Ectodermal cell (in vitro differentiated cells): Measurements from ENCODE around the gene SRD5A1.
A peak's percentile ranks its signal among the peaks of the same experiment; 100 is the strongest.

Experiments
- H3K27ac ChIP-seq: 2 replicates; pipeline ENCODE4 v1.7.0; 2013; ENCODE audit warnings: mild to moderate bottlenecking, low read depth, low read length; ENCODE audit not compliant: insufficient read depth, poor library complexity, severe bottlenecking
- H3K27me3 ChIP-seq: 2 replicates; pipeline ENCODE4 v1.7.0; 2013; ENCODE audit warnings: mild to moderate bottlenecking, low read length; ENCODE audit not compliant: insufficient read depth, control insufficient read depth, poor library complexity, severe bottlenecking
- H3K36me3 ChIP-seq: one replicate; pipeline ENCODE4 v1.7.0; 2013; ENCODE audit warnings: low read length; ENCODE audit not compliant: control insufficient read depth, insufficient read depth
- H3K4me1 ChIP-seq: one replicate; pipeline ENCODE4 v1.7.0; 2013; ENCODE audit warnings: low read length; ENCODE audit not compliant: control insufficient read depth, insufficient read depth
- H3K4me3 ChIP-seq: 2 replicates; pipeline ENCODE4 v1.7.0; 2013; ENCODE audit warnings: low read depth, low read length, control low read depth; ENCODE audit not compliant: insufficient read depth
- H3K9me3 ChIP-seq: 2 replicates; pipeline ENCODE4 v1.7.0; 2013; ENCODE audit warnings: mild to moderate bottlenecking, low read length, moderate library complexity; ENCODE audit not compliant: control insufficient read depth
- WGBS, 2 experiments: methylation state at CpG; one replicate each; pipeline ENCODE4 v1.1.7; 2013; ENCODE audit warnings: missing lambda C conversion rate in 2 of 2; 5-methylcytosine and 5-hydroxymethylcytosine counted together

Gene SRD5A1

GRCh38 chr5:6707852-6708251 is 74.6 kb downstream of the SRD5A1 start:
- 77 to 78% methylated on average over 6 of the region's 6 CpGs for WGBS, 2 experiments
- Histone ChIP-seq H3K27me3 (peaks cover 18% of the 10 kb centered on the region), H3K4me3 (no peak overlapping the region), H3K36me3 (no peaks in the 10 kb centered on the region), H3K27ac (no peak overlapping the region), H3K9me3 (no peaks in the 10 kb centered on the region), H3K4me1 (no peaks in the 10 kb centered on the region)

DNA sequence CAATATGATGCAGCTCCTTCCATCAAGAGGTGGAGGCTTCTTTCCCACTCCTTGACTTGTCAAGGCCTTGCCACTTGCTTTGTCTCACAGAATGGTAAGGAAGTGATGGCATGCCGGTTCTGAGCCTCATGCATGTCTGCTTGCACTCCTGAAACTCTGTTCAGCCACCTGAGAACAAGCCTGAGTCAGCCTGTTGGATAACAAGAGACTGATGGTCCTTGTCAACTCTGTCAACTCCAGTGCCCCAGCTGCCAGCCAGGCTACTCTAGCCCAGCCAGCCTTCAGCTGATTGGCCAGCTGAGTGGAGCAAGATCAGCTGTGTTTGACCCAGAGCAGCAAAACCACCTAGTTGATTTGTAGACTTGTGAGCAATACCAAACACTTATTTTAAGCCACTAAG is 75.6 kb downstream of the SRD5A1 start:
- no peaks in the 10 kb centered on the region for H3K4me1 ChIP-seq
- H3K4me3 ChIP-seq: no peak overlapping the region
- peaks cover 18% of the 10 kb centered on the region for H3K27me3 ChIP-seq
- WGBS, 2 experiments: 81 to 83% methylated on average over 1 of the region's 1 CpG
- no peak overlapping the region for H3K27ac ChIP-seq
- no peaks in the 10 kb centered on the region for H3K9me3 ChIP-seq
- no peaks in the 10 kb centered on the region for H3K36me3 ChIP-seq

GRCh38 chr5:6710070-6710469 is 76.8 kb downstream of the SRD5A1 start:
- 92 to 95% methylated on average over 4 to 5 of the region's 5 CpGs for WGBS, 2 experiments

DNA sequence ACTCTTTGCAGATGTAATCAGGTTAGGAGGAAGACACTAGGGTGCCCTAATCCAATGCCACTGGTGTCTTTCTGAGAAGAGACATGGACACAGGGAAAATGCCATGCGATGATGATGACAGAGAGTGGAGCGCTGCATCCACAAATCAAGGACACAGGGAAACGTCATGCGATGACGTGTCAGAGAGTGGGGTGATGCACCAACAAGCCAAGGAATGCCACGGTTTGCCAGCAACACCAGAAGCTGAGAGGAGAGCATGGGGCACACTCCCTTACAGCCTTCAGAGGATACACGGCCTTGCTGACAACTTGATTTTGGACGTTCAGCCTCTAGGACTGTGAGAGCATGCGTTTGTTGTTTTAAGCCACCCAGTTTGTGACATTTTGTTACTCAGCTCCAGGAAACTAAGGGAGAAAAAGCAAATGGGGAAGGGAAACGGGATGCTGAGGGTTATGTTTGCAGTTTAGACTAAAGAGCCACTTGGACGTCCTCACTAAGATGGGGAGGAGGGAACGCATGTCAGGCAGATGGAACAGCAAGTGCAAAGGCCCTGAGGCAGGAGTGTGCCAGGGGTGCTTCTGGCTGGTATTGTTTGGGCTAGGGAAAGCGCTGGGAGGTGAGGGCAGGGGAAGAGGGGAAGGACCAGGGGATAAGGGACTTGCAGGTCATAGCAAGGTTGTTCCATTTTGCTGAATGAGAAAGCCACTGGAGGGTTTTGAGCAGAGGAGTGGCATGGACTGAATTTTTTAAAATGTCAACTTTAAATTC is 77.5 kb downstream of the SRD5A1 start:
- 82 to 86% methylated on average over 13 of the region's 13 CpGs for WGBS, 2 experiments
- H3K9me3 ChIP-seq: no peaks in the 10 kb centered on the region
- H3K4me1 ChIP-seq: peaks cover 8% of the 10 kb centered on the region
- no peaks in the 10 kb centered on the region for H3K36me3 ChIP-seq
- H3K27me3 ChIP-seq: peaks cover 18% of the 10 kb centered on the region
- H3K27ac ChIP-seq: no peak overlapping the region
- no peak overlapping the region for H3K4me3 ChIP-seq

More at GRCh38 chr5:6710070-6710469, 76.8 kb downstream of the SRD5A1 start:
- H3K4me1 ChIP-seq: peaks cover 2% of the 10 kb centered on the region
- peaks cover 18% of the 10 kb centered on the region for H3K27me3 ChIP-seq
- no peak overlapping the region for H3K4me3 ChIP-seq
- no peaks in the 10 kb centered on the region for H3K36me3 ChIP-seq
- no peaks in the 10 kb centered on the region for H3K9me3 ChIP-seq
- H3K27ac ChIP-seq: no peak overlapping the region

DNA sequence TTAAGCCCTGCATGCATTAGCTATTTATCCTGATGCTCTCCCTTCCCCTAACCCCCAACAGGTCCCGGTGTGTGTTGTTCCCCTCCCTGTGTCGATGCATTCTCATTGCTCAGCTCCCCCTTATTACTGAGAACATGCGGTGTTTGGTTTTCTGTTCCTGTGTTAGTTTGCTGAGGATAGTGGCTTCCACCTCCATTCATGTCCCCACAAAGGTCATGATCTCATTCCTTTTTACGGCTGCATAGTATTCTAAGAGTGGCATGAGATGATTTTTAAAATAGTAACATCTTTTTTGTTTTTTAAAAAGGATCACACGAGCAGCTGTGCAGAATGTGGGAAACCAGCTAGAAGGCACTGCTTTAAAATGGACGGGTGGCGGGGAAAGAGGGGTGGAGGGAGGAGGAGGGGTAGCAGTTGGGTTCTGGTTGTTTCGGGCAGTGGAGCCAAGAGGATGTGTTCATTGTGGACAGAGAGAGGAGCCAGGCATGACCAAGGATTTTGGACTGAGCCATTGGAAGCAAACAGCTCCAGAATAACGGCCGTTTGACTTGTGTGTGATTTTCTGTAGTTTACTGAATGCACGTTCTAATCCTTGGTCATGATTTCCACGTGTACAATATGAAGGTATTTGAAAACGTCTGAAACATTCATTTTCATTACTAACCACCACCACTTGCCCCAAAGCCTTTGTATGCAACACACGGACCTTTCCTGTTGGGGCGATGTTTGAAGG is 78.3 kb downstream of the SRD5A1 start:
- Histone ChIP-seq H3K9me3 (no peaks in the 10 kb centered on the region), H3K4me3 (peak overlapping the region; percentile 80), H3K27me3 (peaks cover 18% of the 10 kb centered on the region), H3K27ac (peak overlapping the region; percentile 89), H3K36me3 (no peaks in the 10 kb centered on the region), H3K4me1 (peaks cover 16% of the 10 kb centered on the region)
- 62 to 66% methylated on average over 13 to 14 of the region's 15 CpGs for WGBS, 2 experiments

DNA sequence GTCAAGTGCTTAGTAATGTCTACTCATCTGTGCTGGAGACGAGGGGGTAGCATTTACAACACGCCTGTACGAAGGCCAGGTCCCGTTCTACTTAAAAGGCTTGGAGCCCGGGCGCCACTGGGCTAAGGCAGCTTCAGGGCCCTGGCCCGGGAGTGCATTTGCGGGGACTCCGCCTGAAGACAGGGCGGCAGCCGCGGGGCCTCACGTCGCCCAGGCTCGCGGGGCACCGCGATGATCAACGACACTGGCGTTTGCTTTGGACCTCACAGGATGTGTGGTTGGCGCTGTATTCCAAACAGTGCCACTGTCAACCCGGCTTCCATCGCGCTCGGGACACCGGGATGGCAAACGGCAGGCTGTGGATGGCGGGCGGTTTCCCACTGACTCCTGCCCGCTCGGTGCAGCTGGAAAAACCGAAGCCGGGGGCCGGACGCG is 78.9 kb downstream of the SRD5A1 start:
- peaks cover 18% of the 10 kb centered on the region for H3K27me3 ChIP-seq
- H3K27ac ChIP-seq: peak overlapping the region; percentile 89
- no peaks in the 10 kb centered on the region for H3K36me3 ChIP-seq
- whole genome bisulfite sequencing, 2 experiments: 1% methylated on average over 36 of the region's 36 CpGs
- peak overlapping the region; percentile 80 for H3K4me3 ChIP-seq
- H3K4me1 ChIP-seq: peaks cover 19% of the 10 kb centered on the region
- H3K9me3 ChIP-seq: no peaks in the 10 kb centered on the region

DNA sequence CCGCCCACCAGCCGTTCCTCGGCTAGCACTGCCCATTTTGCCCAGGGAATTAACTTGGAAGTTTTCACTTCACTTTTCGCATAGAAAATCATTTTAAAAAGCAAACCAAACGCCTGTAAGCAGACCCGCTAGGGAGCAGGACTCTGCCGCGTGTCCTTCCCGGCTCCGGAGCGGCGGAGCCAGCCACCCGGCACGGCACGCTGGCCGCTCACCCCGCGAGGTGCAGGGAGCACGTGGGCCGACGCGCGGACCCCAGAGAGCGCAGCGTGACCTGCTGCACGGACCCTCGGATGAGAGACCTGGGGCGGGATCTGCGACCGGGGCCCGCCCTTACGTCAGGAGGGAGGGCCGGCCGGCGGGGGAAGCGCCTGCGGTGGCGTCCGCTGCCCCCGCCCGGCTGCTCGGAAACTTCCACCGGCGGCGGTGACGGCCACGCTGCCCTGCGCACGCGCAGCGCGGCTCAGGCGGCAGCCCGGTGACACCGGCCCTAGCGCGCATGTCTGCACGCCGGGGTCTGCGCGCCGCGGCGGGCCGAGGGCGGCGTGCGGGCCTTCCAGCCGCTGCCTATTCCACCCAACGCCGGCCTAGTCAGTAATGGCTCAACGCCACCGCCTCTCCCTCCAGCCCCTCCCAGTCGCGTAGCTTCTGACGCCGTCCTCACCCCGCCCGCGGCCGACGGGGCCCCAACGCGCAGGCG is 79.5 kb downstream of the SRD5A1 start:
- H3K4me3 ChIP-seq: peak overlapping the region; percentile 80
- H3K9me3 ChIP-seq: no peaks in the 10 kb centered on the region
- H3K27ac ChIP-seq: peak overlapping the region; percentile 89
- H3K4me1 ChIP-seq: peaks cover 23% of the 10 kb centered on the region
- no peaks in the 10 kb centered on the region for H3K36me3 ChIP-seq
- WGBS, 2 experiments: 0% methylated on average over 85 of the region's 85 CpGs
- peaks cover 18% of the 10 kb centered on the region for H3K27me3 ChIP-seq

DNA sequence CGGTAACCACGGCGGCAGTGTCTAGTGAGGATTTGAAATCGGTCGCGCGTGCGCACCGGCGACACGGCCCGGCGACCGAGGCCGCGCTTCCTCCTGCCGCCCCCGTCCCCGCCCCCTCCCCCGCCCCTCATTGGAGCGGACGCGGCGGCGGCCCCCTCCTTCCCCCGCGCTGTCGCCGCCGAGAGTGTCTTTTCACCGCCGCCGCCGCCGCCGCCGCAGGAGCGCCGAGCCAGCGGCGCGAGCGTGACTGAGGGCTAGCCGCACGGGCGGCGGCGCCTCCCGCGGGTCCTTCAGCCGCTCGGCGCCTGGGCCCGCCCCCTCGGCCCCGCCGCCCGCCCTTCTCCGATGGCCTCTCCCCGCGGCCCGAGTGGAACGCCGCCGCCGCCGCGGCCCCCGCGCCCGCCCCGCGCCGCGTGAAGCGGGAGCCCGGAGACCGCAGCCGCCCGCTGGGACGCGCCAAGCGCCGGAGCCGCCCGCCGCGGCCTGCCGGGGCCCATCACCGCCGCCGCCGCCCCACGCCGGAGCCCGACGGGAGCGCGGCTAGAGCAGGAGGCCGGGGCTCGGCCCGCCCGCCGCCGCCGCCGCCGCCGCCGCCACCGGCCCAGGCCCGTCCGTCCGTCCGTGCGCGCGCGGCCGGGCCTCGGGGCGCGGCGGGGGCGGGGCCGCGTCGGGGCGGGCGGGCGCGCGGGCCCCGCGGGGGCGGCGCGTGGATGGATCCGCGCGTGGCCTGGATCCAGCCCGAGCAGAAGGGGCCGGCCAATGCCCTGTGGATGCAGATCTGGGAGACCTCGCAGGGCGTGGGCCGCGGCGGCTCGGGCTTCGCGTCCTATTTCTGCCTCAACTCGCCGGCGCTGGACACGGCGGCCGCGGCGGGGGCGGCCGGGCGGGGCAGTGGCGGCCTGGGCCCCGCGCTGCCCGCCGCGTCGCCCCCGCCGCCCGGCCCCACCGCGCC is 80.3 kb downstream of the SRD5A1 start, which contains the start of gene TENT4A:
Gene TENT4A (plus strand): TSS at position 159 of the 952 bp plus-strand sequence. CDS start 552 bp downstream, at position 711.
- H3K4me3 ChIP-seq: peak within 1 kb of the TSS; percentile 80
- WGBS, 2 experiments: 0 to 1% methylated on average over 174 of the region's 174 CpGs
- H3K27me3 ChIP-seq: peaks cover 18% of the 10 kb centered on the region
- no peaks in the 10 kb centered on the region for H3K9me3 ChIP-seq
- no peaks in the 10 kb centered on the region for H3K36me3 ChIP-seq
- H3K4me1 ChIP-seq: peaks cover 26% of the 10 kb centered on the region
- peak within 1 kb of the TSS; percentile 89 for H3K27ac ChIP-seq

GRCh38 chr5:6714226-6715041 is 81.2 kb downstream of the SRD5A1 start:
- Histone ChIP-seq H3K4me3 (peak overlapping the region; percentile 80), H3K36me3 (no peaks in the 10 kb centered on the region), H3K27ac (no peak overlapping the region), H3K4me1 (peaks cover 28% of the 10 kb centered on the region), H3K9me3 (no peaks in the 10 kb centered on the region), H3K27me3 (peaks cover 18% of the 10 kb centered on the region)
- WGBS, 2 experiments: 1 to 2% methylated on average over 97 to 99 of the region's 99 CpGs
